ENCODE data around the gene FUOM.
"Not testable (repeated sequence)": the region's sequence is repeated elsewhere in the genome, so short reads cannot be mapped to it uniquely, and the experiment has no call there.

The FUOM gene

GRCh38 chr10:133328358-133329343 is 29.2 kb downstream of the FUOM start:
- DNase-seq = no peak

- no peak for DNase-seq
Observed at GRCh38 chr10:133327651-133328357, 30.0 kb downstream of the FUOM start.

- no peak for DNase-seq
Observed at GRCh38 chr10:133326745-133327650, 30.8 kb downstream of the FUOM start.

GRCh38 chr10:133326223-133326551 is 31.6 kb downstream of the FUOM start:
- no peak for DNase-seq

- DNase-seq = peak; percentile 26
Observed at GRCh38 chr10:133325440-133326222, 32.2 kb downstream of the FUOM start.

GRCh38 chr10:133324857-133325260 is 33.0 kb downstream of the FUOM start:
- DNase-seq = no peak

- DNase-seq = peak; percentile 51
Observed at GRCh38 chr10:133324198-133324792, 33.5 kb downstream of the FUOM start.

- DNase-seq = not testable (repeated sequence)
Observed at GRCh38 chr10:133322064-133322709, 35.6 kb downstream of the FUOM start.

- not testable (repeated sequence) for DNase-seq
Observed at GRCh38 chr10:133320852-133321422, 36.9 kb downstream of the FUOM start.

GRCh38 chr10:133318494-133319127 is 39.2 kb downstream of the FUOM start:
- peak; percentile 65 for DNase-seq

GRCh38 chr10:133316732-133317131 is 41.1 kb downstream of the FUOM start:
- no peak for DNase-seq

GRCh38 chr10:133316266-133316665 is 41.6 kb downstream of the FUOM start:
- DNase-seq = no peak

- no peak for DNase-seq
Observed at GRCh38 chr10:133315847-133316246, 42.0 kb downstream of the FUOM start.

- DNase-seq = no peak
Observed at GRCh38 chr10:133314911-133315310, 42.9 kb downstream of the FUOM start.

GRCh38 chr10:133313192-133313591 is 44.6 kb downstream of the FUOM start:
- DNase-seq = no peak

GRCh38 chr10:133312769-133313145 is 45.1 kb downstream of the FUOM start:
- DNase-seq = no peak

GRCh38 chr10:133312016-133312768 is 45.6 kb downstream of the FUOM start:
- no peak for DNase-seq

- no peak for DNase-seq
Observed at GRCh38 chr10:133311570-133311969, 46.2 kb downstream of the FUOM start.

- no peak for DNase-seq
Observed at GRCh38 chr10:133310789-133311188, 47.0 kb downstream of the FUOM start.

- no peak for DNase-seq
Observed at GRCh38 chr10:133310399-133310755, 47.4 kb downstream of the FUOM start.

All from T-helper 9 cell (primary cell).